Activated B cell treated with CpG ODN at 0.5 μM for 24 hours (primary cell): Measurements from ENCODE around the gene HHAT. TPM values are rescaled to one million over a fixed set of nuclear protein-coding genes. Genes with fewer than 3 reads are reported as not detected.

ENCODE experiments used
- ATAC-seq: fragments of 200-7000 bp; cut with Tn5 transposase; one replicate; pipeline ENCODE4 v1.10.0; 2021; ENCODE audit warnings: low read depth, mild to moderate bottlenecking, moderate library complexity
- CTCF ChIA-PET: fragments of 350-600 bp; sonication (Branson Sonifier 250); formaldehyde crosslinking; loops from one replicate; lab custom pipeline; 2021; ENCODE audit warnings: antibody characterized with exemption; lab: Charles Lee
- POLR2A ChIA-PET: fragments of 350-600 bp; sonication (Branson Sonifier 250); formaldehyde crosslinking; loops from one replicate; lab custom pipeline; 2021; ENCODE audit warnings: antibody characterized with exemption; lab: Charles Lee
- DNase-seq: peaks from one replicate; pipeline ENCODE4 v3.0.0; 2022
- H3K27ac Mint-ChIP-seq: one replicate; pipeline ENCODE4 v1.8.0; 2020; ENCODE audit warnings: mixed read lengths
- H3K27me3 Mint-ChIP-seq: one replicate; pipeline ENCODE4 v1.8.0; 2021; ENCODE audit warnings: mixed read lengths
- H3K36me3 Mint-ChIP-seq: one replicate; pipeline ENCODE4 v1.8.0; 2021; ENCODE audit warnings: low read depth, mixed read lengths
- H3K4me1 Mint-ChIP-seq: one replicate; pipeline ENCODE4 v1.8.0; 2021; ENCODE audit warnings: mixed read lengths
- H3K4me3 Mint-ChIP-seq: one replicate; pipeline ENCODE4 v1.8.0; 2020; ENCODE audit warnings: mild to moderate bottlenecking, mixed read lengths
- H3K9me3 Mint-ChIP-seq: one replicate; pipeline ENCODE4 v1.8.0; 2020; ENCODE audit warnings: mixed read lengths
- CTCF ChIP-seq: fragments of 200-600 bp; IDR thresholded peaks from one replicate; pipeline ENCODE4 v1.8.0; 2022; ENCODE audit warnings: antibody characterized with exemption, mild to moderate bottlenecking
- intact Hi-C: fragments of 100-400 bp; cut with micrococcal nuclease; formaldehyde crosslinking; loops from one replicate; pipeline ENCODE4 v1.15.1; 2024
- total RNA-seq: library from RNA; stranded (reverse); gene quantifications from 2 replicates; pipeline ENCODE4 v1.2.3, GENCODE V29; 2022

Gene HHAT
- total RNA-seq, 1 donor from 2014 or later: 8.5 TPM

DNA sequence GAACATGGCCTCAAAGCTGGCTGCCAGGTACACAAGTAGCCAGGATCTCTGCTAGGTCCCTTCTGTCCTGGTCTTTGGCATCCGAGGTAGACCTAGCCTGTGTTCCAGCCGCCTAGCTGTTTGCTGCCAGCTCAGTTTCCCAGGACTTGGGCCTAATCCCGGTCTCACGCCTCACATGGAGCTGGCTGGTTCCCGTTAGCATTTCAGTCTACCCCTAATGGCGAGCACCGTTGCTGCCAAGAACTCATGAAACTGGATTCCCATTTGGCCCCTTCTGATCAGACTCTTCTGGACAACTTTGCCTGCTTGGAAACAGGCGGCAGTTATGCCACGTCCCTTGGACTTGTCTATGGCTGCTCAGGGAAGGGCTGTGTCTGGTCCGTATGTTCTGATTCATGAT lies 26.2 kb upstream of the HHAT start:
- DNase-seq (no peak), ATAC-seq (no peak)
- Mint-ChIP-seq H3K9me3 (no peaks in the 10 kb centered on the region), H3K4me1 (no peaks in the 10 kb centered on the region), H3K27me3 (peaks cover 17% of the 10 kb centered on the region), H3K27ac (no peak overlapping the region), H3K4me3 (no peak overlapping the region), H3K36me3 (no peaks in the 10 kb centered on the region)
- CTCF ChIA-PET: interaction anchor here (0.5 kb wide), 1 partner anchor 12 kb away, joined by 3 read pairs; no protein-coding TSS in a partner anchor
- POLR2A ChIA-PET: no interaction called here
- TF ChIP-seq CTCF: no peak
- intact Hi-C loops: no loop called here

DNA sequence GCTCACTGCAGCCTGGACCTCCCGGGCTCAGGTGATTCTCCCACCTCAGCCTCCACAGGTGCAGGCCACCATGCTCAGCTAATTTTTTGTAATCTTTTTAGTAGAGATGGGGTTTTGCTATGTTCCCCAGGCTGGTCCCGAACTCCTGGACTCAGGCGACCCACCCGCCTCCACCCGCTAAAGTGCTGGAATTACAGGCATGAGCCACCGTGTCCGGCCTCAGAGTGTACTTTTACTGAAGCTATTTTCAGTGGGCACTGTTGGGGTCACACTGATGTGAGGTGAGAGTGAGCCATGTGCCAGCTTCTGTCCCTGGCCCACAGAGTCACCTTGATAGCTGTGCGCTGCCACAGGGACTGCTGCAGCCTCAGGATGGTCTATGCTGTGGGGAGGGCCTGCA lies 25.3 kb upstream of the HHAT start:
- H3K4me1 Mint-ChIP-seq: no peaks in the 10 kb centered on the region
- no peak overlapping the region for H3K27ac Mint-ChIP-seq

GRCh38 chr1:210310562-210311153 lies 18.0 kb upstream of the HHAT start:
- POLR2A ChIA-PET: no interaction called here
- ATAC-seq: no peak
- Mint-ChIP-seq H3K27me3 (peaks cover 19% of the 10 kb centered on the region), H3K4me3 (peak overlapping the region; percentile 83), H3K27ac (no peak overlapping the region), H3K36me3 (no peaks in the 10 kb centered on the region), H3K4me1 (peaks cover 4% of the 10 kb centered on the region), H3K9me3 (no peaks in the 10 kb centered on the region)
- CTCF ChIA-PET: interaction anchor here (0.7 to 3.2 kb wide), 6 partner anchors 15 to 455 kb away, joined by 3 to 13 read pairs (median 4); no protein-coding TSS in a partner anchor
- no peak for TF ChIP-seq CTCF
- no peak for DNase-seq
- intact Hi-C loops: loop anchor here (1.0 to 10.0 kb wide), 9 partner anchors 19 to 746 kb away; no protein-coding TSS in a partner anchor

More for the DNA sequence above, 25.3 kb upstream of the HHAT start:
- intact Hi-C loops: no loop called here
- ChIA-PET CTCF (no interaction called here), POLR2A (no interaction called here)
- Mint-ChIP-seq H3K9me3 (no peaks in the 10 kb centered on the region), H3K4me3 (no peak overlapping the region), H3K36me3 (no peaks in the 10 kb centered on the region), H3K27me3 (peaks cover 11% of the 10 kb centered on the region)
- TF ChIP-seq CTCF: no peak
- ATAC-seq (no peak), DNase-seq (no peak)

GRCh38 chr1:210311726-210312493 lies 16.8 kb upstream of the HHAT start:
- CTCF ChIA-PET: interaction anchor here (1.0 to 2.0 kb wide), 4 partner anchors 14 to 452 kb away, joined by 4 to 6 read pairs (median 5); no protein-coding TSS in a partner anchor
- DNase-seq: no peak
- ATAC-seq: no peak
- Mint-ChIP-seq H3K27me3 (peaks cover 18% of the 10 kb centered on the region), H3K36me3 (no peaks in the 10 kb centered on the region), H3K4me3 (peak overlapping the region; percentile 83), H3K4me1 (peaks cover 4% of the 10 kb centered on the region), H3K27ac (no peak overlapping the region), H3K9me3 (no peaks in the 10 kb centered on the region)
- POLR2A ChIA-PET: no interaction called here
- intact Hi-C loops: loop anchor here (1.0 to 10.0 kb wide), 9 partner anchors 17 to 747 kb away; no protein-coding TSS in a partner anchor
- TF ChIP-seq CTCF: no peak

- intact Hi-C loops: loop anchor here (10.0 kb wide), 1 partner anchor 748 kb away; no protein-coding TSS in a partner anchor
- Mint-ChIP-seq H3K27me3 (peaks cover 13% of the 10 kb centered on the region), H3K27ac (no peak overlapping the region), H3K36me3 (no peaks in the 10 kb centered on the region), H3K9me3 (no peaks in the 10 kb centered on the region), H3K4me3 (no peak overlapping the region), H3K4me1 (peaks cover 4% of the 10 kb centered on the region)
- DNase-seq (no peak), ATAC-seq (no peak)
- ChIA-PET POLR2A (no interaction called here), CTCF (interaction anchor here (2.0 kb wide), 1 partner anchor 87 kb away, joined by 6 read pairs; no protein-coding TSS in a partner anchor)
- no peak for TF ChIP-seq CTCF
These were observed 15.6 kb upstream of the HHAT start for GRCh38 chr1:210313046-210313595.
